Gastroesophageal sphincter (tissue), 4 donors: Measurements from ENCODE around the gene SPINT1. TPM values are rescaled to one million over a fixed set of nuclear protein-coding genes. Genes with fewer than 3 reads are reported as not detected.

Source experiments
- ATAC-seq: fragments of 150-250 bp; one replicate; pipeline ENCODE4 v1.9.1; 2016; ENCODE audit warnings: mild to moderate bottlenecking, moderate library complexity
- H3K27ac ChIP-seq, 4 donors: fragments of 200-600 bp; sonication (generic) in 3 of 4; 1 replicate in 3 of 4; 2 replicates in 1 of 4; pipeline ENCODE4 v1.5.1; 2016 to 2019
- H3K27me3 ChIP-seq: fragments of 200-600 bp; sonication (generic); one replicate; pipeline ENCODE4 v1.5.1; 2019
- H3K36me3 ChIP-seq, 2 donors: fragments of 200-600 bp; sonication (generic); one replicate each; pipeline ENCODE4 v1.5.1; 2019; ENCODE audit warnings: control low read depth in 1 of 2
- H3K4me1 ChIP-seq, 3 donors: fragments of 200-600 bp; sonication (generic); 1 replicate in 2 of 3; 2 replicates in 1 of 3; pipeline ENCODE4 v1.5.1; 2016 to 2019; ENCODE audit warnings: control low read depth in 2 of 3
- H3K4me3 ChIP-seq, 2 donors: fragments of 200-600 bp; sonication (generic); one replicate each; pipeline ENCODE4 v1.5.1; 2019; ENCODE audit warnings: mild to moderate bottlenecking in 1 of 2, moderate library complexity in 1 of 2
- H3K9me3 ChIP-seq, 3 donors: fragments of 200-600 bp; sonication (generic); one replicate each; pipeline ENCODE4 v1.5.1; 2017 to 2019; ENCODE audit warnings: control low read depth in 2 of 3
- EP300 ChIP-seq: sonication (generic); formaldehyde crosslinking; IDR thresholded peaks from one replicate; pipeline ENCODE4 v1.6.1; 2017; ENCODE audit warnings: antibody characterized with exemption, mild to moderate bottlenecking
- POLR2A ChIP-seq, 2 donors: fragments of 450-650 bp; IDR thresholded peaks; one replicate each; pipeline ENCODE4 v1.6.1; 2017; ENCODE audit warnings: antibody characterized with exemption in 2 of 2, mild to moderate bottlenecking in 2 of 2, moderate library complexity in 1 of 2
- POLR2AphosphoS5 ChIP-seq: sonication (generic); formaldehyde crosslinking; IDR thresholded peaks from one replicate; pipeline ENCODE4 v1.6.1; 2017; ENCODE audit warnings: antibody characterized with exemption
- WGBS, 2 donors: methylation state at CpG; one replicate each; pipeline ENCODE4 v1.1.5; 2018; ENCODE audit warnings: low coverage in 1 of 2; 5-methylcytosine and 5-hydroxymethylcytosine counted together
- total RNA-seq, 4 donors: library from RNA; depleted of rRNA; stranded (reverse); fragments of >200 nt; gene quantifications; one replicate each; pipeline ENCODE4 v1.1.0, GENCODE V29; 2016
- TF ChIP-seq, protein P1 (sequence below), 4 experiments: fragments of 200-600 bp in 2 of 4; fragments of 450-650 bp in 2 of 4; sonication (generic) in 1 of 4; IDR thresholded peaks; one replicate each; pipeline ENCODE4 v1.5.1; 2017 to 2019; ENCODE audit warnings: antibody characterized with exemption in 4 of 4, mild to moderate bottlenecking in 2 of 4, moderate library complexity in 2 of 4

The SPINT1 gene, protein sequence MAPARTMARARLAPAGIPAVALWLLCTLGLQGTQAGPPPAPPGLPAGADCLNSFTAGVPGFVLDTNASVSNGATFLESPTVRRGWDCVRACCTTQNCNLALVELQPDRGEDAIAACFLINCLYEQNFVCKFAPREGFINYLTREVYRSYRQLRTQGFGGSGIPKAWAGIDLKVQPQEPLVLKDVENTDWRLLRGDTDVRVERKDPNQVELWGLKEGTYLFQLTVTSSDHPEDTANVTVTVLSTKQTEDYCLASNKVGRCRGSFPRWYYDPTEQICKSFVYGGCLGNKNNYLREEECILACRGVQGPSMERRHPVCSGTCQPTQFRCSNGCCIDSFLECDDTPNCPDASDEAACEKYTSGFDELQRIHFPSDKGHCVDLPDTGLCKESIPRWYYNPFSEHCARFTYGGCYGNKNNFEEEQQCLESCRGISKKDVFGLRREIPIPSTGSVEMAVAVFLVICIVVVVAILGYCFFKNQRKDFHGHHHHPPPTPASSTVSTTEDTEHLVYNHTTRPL
- total RNA-seq = 10 to 100 TPM in 1 of 4 donors, 1 to 10 TPM in 3; 2.0 to 29.8 (median 2.8) TPM

DNA sequence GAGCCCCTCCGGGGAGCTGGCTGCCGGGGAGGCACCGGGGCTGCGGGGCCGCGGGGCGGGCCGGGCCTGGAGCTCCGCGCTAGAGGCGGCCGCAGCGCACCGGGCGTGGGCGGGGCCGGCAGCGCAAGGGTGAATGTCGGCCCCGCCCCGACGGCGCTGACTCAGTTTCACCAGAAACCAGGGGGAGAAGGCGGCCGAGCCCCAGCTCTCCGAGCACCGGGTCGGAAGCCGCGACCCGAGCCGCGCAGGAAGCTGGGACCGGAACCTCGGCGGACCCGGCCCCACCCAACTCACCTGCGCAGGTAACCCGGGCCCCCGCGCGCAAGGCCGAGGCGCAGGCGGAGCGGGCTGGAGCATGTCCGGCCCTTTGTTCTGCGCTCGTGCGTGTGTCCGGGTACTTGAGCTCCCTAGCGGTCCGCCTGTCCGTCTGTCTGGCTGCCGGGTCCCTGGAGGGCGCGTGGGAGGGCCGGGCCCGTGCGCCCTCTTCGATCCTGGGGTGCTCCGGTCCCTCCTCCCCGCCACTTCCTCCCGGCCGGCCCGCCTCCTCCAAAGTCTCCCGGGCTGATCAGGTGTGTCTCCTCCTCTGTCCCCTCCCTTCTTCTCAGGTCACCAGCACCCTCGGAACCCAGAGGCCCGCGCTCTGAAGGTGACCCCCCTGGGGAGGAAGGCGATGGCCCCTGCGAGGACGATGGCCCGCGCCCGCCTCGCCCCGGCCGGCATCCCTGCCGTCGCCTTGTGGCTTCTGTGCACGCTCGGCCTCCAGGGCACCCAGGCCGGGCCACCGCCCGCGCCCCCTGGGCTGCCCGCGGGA, at the start of gene SPINT1:
Gene SPINT1 (plus strand): TSS at position 164 of the 811 bp plus-strand sequence. CDS start 507 bp downstream, at position 671.
- no peaks in the 10 kb centered on the region for H3K36me3 ChIP-seq
- 0% methylated on average over 11 of the region's 89 CpGs; no CpG with 5 or more reads in 1 of the 2 donors for WGBS, 2 donors

DNA sequence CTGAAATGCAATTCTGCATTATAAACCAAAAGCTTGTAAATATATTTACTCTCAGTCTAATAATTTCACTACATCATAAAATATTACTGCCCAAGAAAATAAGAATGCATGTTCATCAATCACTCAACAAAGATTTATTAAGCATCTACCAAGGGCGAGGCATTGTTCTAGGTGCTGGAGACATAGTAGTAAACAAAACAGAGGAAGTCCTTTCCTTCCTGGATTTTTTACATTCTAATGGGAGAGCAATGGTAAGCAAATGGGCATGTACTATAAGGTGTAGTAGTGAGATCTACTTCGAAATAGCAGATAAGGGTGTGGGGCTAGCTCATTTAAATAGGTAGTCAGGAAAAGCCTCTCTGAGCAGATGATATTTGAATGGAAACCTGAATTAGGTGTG, 47.8 kb upstream of the SPINT1 start:
- Histone ChIP-seq H3K36me3 (peaks cover 0 to 24% of the 10 kb centered on the region in 2 donors), H3K27me3 (no peaks in the 10 kb centered on the region), H3K4me3 (no peak overlapping the region), H3K4me1 (peaks cover 0 to 29% (median 2%) of the 10 kb centered on the region in 3 donors), H3K27ac (no peak overlapping the region), H3K9me3 (no peaks in the 10 kb centered on the region)
- 63 to 78% methylated on average over 2 of the region's 2 CpGs for WGBS, 2 donors
- no peak for TF ChIP-seq POLR2AphosphoS5
- TF ChIP-seq, protein P1, sequence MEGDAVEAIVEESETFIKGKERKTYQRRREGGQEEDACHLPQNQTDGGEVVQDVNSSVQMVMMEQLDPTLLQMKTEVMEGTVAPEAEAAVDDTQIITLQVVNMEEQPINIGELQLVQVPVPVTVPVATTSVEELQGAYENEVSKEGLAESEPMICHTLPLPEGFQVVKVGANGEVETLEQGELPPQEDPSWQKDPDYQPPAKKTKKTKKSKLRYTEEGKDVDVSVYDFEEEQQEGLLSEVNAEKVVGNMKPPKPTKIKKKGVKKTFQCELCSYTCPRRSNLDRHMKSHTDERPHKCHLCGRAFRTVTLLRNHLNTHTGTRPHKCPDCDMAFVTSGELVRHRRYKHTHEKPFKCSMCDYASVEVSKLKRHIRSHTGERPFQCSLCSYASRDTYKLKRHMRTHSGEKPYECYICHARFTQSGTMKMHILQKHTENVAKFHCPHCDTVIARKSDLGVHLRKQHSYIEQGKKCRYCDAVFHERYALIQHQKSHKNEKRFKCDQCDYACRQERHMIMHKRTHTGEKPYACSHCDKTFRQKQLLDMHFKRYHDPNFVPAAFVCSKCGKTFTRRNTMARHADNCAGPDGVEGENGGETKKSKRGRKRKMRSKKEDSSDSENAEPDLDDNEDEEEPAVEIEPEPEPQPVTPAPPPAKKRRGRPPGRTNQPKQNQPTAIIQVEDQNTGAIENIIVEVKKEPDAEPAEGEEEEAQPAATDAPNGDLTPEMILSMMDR (IDR thresholded peaks at IDR 0.05) = no peak
- TF ChIP-seq POLR2A (IDR thresholded peaks at IDR 0.05) = no peak
- no peak for TF ChIP-seq EP300
- ATAC-seq = no peak

More for the DNA sequence above, at the start of gene SPINT1:
- no peak for ATAC-seq
- TF ChIP-seq POLR2A (IDR thresholded peaks at IDR 0.05) (no peak), EP300 (no peak), POLR2AphosphoS5 (no peak)
- TF ChIP-seq, protein P1 (IDR thresholded peaks at IDR 0.05) = no peak
- no peak within 1 kb of the TSS for H3K27ac ChIP-seq
- peaks cover 58% of the 10 kb centered on the region for H3K27me3 ChIP-seq
- peak within 1 kb of the TSS; percentile 13 to 53 for H3K4me3 ChIP-seq
- H3K9me3 ChIP-seq = no peaks in the 10 kb centered on the region
- H3K4me1 ChIP-seq = peaks cover 4 to 20% (median 11%) of the 10 kb centered on the region in 3 donors

DNA sequence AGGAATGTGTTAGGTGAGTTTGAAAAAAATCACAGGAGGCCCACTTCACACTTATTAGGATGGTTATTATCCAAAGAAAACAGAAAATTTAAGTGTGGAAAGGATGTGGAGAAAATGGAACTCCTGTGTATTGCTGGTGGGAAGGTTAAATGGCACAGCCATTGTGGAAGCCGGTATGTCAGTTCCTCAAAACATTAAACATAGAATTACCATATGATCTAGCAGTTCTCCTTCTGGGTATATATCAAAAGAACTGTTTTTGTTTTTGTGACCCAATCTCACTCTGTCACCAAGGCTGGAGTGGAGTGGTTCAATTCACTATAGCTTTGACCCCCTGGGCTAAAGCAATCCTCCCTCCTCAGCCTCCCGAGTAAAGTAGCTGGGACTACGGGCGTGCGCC, 47.3 kb upstream of the SPINT1 start:
- Histone ChIP-seq H3K4me1 (peaks cover 0 to 29% (median 2%) of the 10 kb centered on the region in 3 donors), H3K36me3 (peaks cover 0 to 19% of the 10 kb centered on the region in 2 donors), H3K4me3 (no peak overlapping the region), H3K27me3 (no peaks in the 10 kb centered on the region), H3K27ac (no peak overlapping the region), H3K9me3 (no peaks in the 10 kb centered on the region)
- no peak for ATAC-seq
- TF ChIP-seq POLR2AphosphoS5 = no peak
- TF ChIP-seq, protein P1 (IDR thresholded peaks at IDR 0.05) = no peak
- TF ChIP-seq EP300 = no peak
- TF ChIP-seq POLR2A (IDR thresholded peaks at IDR 0.05) = no peak
- WGBS, 2 donors = 90 to 95% methylated on average over 3 to 4 of the region's 5 CpGs

DNA sequence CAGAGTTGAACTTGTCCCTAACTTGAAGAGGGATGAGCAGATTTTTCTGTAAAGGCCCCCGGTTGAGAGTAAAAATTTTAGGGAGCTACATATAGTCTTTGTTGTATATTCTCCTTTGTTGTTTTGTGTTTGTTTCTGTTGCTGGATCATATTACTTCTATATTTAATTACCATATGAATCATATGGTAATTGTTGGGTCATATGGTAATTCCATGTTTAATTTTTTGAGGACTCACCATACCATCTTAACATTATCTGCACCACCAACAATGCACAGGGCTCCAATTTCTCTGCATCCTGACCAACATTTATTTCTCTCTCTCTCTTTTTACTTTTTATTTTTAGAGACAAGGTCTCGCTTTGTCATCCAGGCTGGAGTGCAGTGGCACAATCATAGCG, 44.3 kb upstream of the SPINT1 start:
- H3K27me3 ChIP-seq = no peaks in the 10 kb centered on the region
- TF ChIP-seq, protein P1 (IDR thresholded peaks at IDR 0.05) = no peak
- TF ChIP-seq POLR2AphosphoS5 = no peak
- no peak for TF ChIP-seq POLR2A (IDR thresholded peaks at IDR 0.05)
- TF ChIP-seq EP300 = no peak
- peaks cover 0 to 18% of the 10 kb centered on the region in 2 donors for H3K36me3 ChIP-seq
- no peaks in the 10 kb centered on the region for H3K9me3 ChIP-seq
- ATAC-seq = no peak
- no peak overlapping the region for H3K27ac ChIP-seq
- peaks cover 0 to 29% (median 0%) of the 10 kb centered on the region in 3 donors for H3K4me1 ChIP-seq
- 86 to 87% methylated on average over 3 of the region's 3 CpGs for WGBS, 2 donors
- H3K4me3 ChIP-seq = no peak overlapping the region
